GM23338 (cell line): ENCODE measurements around the gene MRPS27. TPM values are rescaled to one million over a fixed set of nuclear protein-coding genes. Genes with fewer than 3 reads are reported as not detected.

Experiments used
- ATAC-seq: fragments of 200-7000 bp; cut with Tn5 transposase; 3 replicates; pipeline ENCODE4 v1.9.1; 2020
- DNase-seq: peaks from one replicate; pipeline ENCODE4 v3.0.0-alpha.2; 2015; ENCODE audit warnings: low spot score
- H2AFZ ChIP-seq: fragments of 200-600 bp; sonication (generic); 2 replicates; pipeline ENCODE4 v1.8.0; 2016; ENCODE audit warnings: antibody characterized with exemption, mild to moderate bottlenecking, moderate library complexity
- H3F3A ChIP-seq: fragments of 200-600 bp; sonication (generic); replicated peaks from 2 replicates; pipeline ENCODE4 v1.8.0; 2017; ENCODE audit warnings: antibody characterized with exemption, mixed run types, low read depth
- H3K27ac ChIP-seq: fragments of 200-600 bp; sonication (generic); 2 replicates; pipeline ENCODE4 v1.6.1; 2016; ENCODE audit warnings: low read depth
- H3K27me3 ChIP-seq: fragments of 200-600 bp; sonication (generic); 2 replicates; pipeline ENCODE4 v1.8.0; 2016; ENCODE audit warnings: mild to moderate bottlenecking, mixed run types, moderate library complexity; ENCODE audit not compliant: insufficient read depth
- H3K36me3 ChIP-seq: fragments of 200-600 bp; sonication (generic); 2 replicates; pipeline ENCODE4 v1.8.0; 2016; ENCODE audit warnings: mild to moderate bottlenecking; ENCODE audit not compliant: insufficient read depth
- H3K4me1 ChIP-seq: fragments of 200-600 bp; sonication (generic); 2 replicates; pipeline ENCODE4 v1.8.0; 2016; ENCODE audit warnings: mild to moderate bottlenecking, moderate library complexity; ENCODE audit not compliant: insufficient read depth
- H3K4me2 ChIP-seq: fragments of 200-600 bp; sonication (generic); 2 replicates; pipeline ENCODE4 v1.7.1; 2017; ENCODE audit warnings: mixed run types
- H3K4me3 ChIP-seq: fragments of 200-600 bp; sonication (generic); 2 replicates; pipeline ENCODE4 v1.6.1; 2016; ENCODE audit warnings: mixed run types
- H3K79me2 ChIP-seq: fragments of 200-600 bp; sonication (generic); replicated peaks from 2 replicates; pipeline ENCODE4 v1.8.0; 2017; ENCODE audit warnings: mild to moderate bottlenecking; ENCODE audit not compliant: insufficient read depth
- H3K9me2 ChIP-seq: fragments of 200-600 bp; sonication (generic); 2 replicates; pipeline ENCODE4 v1.8.0; 2017; ENCODE audit not compliant: insufficient read depth
- H4K20me1 ChIP-seq: fragments of 200-600 bp; sonication (generic); replicated peaks from 2 replicates; pipeline ENCODE4 v1.8.0; 2017; ENCODE audit warnings: mild to moderate bottlenecking; ENCODE audit not compliant: insufficient read depth
- H3K27ac Mint-ChIP-seq: 2 replicates; pipeline ENCODE4 v1.8.0; 2020; ENCODE audit warnings: inconsistent platforms, mild to moderate bottlenecking, moderate library complexity, mixed read lengths
- H3K27me3 Mint-ChIP-seq: 3 replicates; pipeline ENCODE4 v1.8.0; 2022; ENCODE audit warnings: low read depth, mild to moderate bottlenecking, moderate library complexity, mixed read lengths, inconsistent platforms; ENCODE audit not compliant: insufficient read depth, poor library complexity
- H3K36me3 Mint-ChIP-seq: 3 replicates; pipeline ENCODE4 v1.8.0; 2021; ENCODE audit warnings: low read depth, mild to moderate bottlenecking, inconsistent platforms, moderate library complexity, mixed read lengths
- H3K4me1 Mint-ChIP-seq: 3 replicates; pipeline ENCODE4 v1.8.0; 2020; ENCODE audit warnings: mild to moderate bottlenecking, inconsistent platforms, mixed read lengths
- H3K4me3 Mint-ChIP-seq: 3 replicates; pipeline ENCODE4 v1.8.0; 2021; ENCODE audit warnings: moderate library complexity, mild to moderate bottlenecking, inconsistent platforms, mixed read lengths
- H3K9me3 Mint-ChIP-seq: 3 replicates; pipeline ENCODE4 v1.8.0; 2020; ENCODE audit warnings: moderate library complexity, mild to moderate bottlenecking, inconsistent platforms, mixed read lengths
- CREB1 ChIP-seq: fragments of 250-450 bp; sonication (Bioruptor Pico); IDR thresholded peaks from 2 replicates; pipeline ENCODE4 v1.5.0; 2020; ENCODE audit warnings: low read depth, mild to moderate bottlenecking, moderate library complexity
- ETS1 ChIP-seq: IDR thresholded peaks from 2 replicates; pipeline ENCODE4 v1.6.1; 2016; ENCODE audit warnings: antibody characterized with exemption
- EZH2 ChIP-seq: fragments of 200-600 bp; sonication (generic); IDR thresholded peaks from one replicate; pipeline ENCODE4 v1.8.0; 2017; ENCODE audit warnings: antibody characterized with exemption, mild to moderate bottlenecking, low read depth; ENCODE audit not compliant: unreplicated experiment
- EZH2phosphoT487 ChIP-seq: fragments of 200-600 bp; sonication (generic); IDR thresholded peaks from one replicate; pipeline ENCODE4 v1.8.1; 2018; ENCODE audit warnings: antibody characterized with exemption; ENCODE audit not compliant: unreplicated experiment
- JUNB ChIP-seq: IDR thresholded peaks from one replicate; pipeline ENCODE4 v1.6.1; 2016; ENCODE audit warnings: antibody characterized with exemption; ENCODE audit not compliant: unreplicated experiment
- NANOG ChIP-seq: IDR thresholded peaks from 2 replicates; pipeline ENCODE4 v1.6.1; 2016; ENCODE audit warnings: antibody characterized with exemption, borderline replicate concordance
- POLR2AphosphoS5 ChIP-seq: IDR thresholded peaks from 2 replicates; pipeline ENCODE4 v1.6.1; 2016; ENCODE audit warnings: antibody characterized with exemption, low read depth
- REST ChIP-seq: IDR thresholded peaks from one replicate; pipeline ENCODE4 v1.6.1; 2018; ENCODE audit warnings: antibody characterized with exemption; ENCODE audit not compliant: unreplicated experiment
- STAT1 ChIP-seq: IDR thresholded peaks from one replicate; pipeline ENCODE4 v1.6.1; 2016; ENCODE audit warnings: antibody characterized with exemption; ENCODE audit not compliant: unreplicated experiment
- ZNF114 ChIP-seq: fragments of 250-450 bp; sonication (Bioruptor Pico); IDR thresholded peaks from 2 replicates; pipeline ENCODE4 v1.5.0; 2020; ENCODE audit warnings: mild to moderate bottlenecking, moderate library complexity
- ZNF331 ChIP-seq: fragments of 250-450 bp; sonication (Bioruptor Pico); IDR thresholded peaks from 2 replicates; pipeline ENCODE4 v1.5.0; 2020; ENCODE audit warnings: low read depth, mild to moderate bottlenecking, moderate library complexity
- ZNF462 ChIP-seq: fragments of 250-450 bp; sonication (Bioruptor Pico); IDR thresholded peaks from 2 replicates; pipeline ENCODE4 v1.5.0; 2020; ENCODE audit warnings: mild to moderate bottlenecking, moderate library complexity
- polyA plus RNA-seq: library from polyadenylated mRNA; unstranded; fragments of >200 nt; fragmentation: Nextera tagmentation; extraction: Ambion mirVana; gene quantifications from 2 replicates; pipeline ENCODE4 v1.2.1, GENCODE V29; 2016
- total RNA-seq: library from RNA; depleted of rRNA; stranded (reverse); fragments of >200 nt; shearing (Covaris generic); gene quantifications from 2 replicates; pipeline ENCODE4 v1.2.3, GENCODE V29; 2014
- TF ChIP-seq, protein P1 (sequence below), 2 experiments: fragments of 200-600 bp in 1 of 2; sonication (generic) in 1 of 2; conservative IDR thresholded peaks; 2 replicates each; pipeline versions ENCODE4 v1.5.1 to v1.6.1; 2016 to 2017; ENCODE audit warnings: antibody characterized with exemption in 2 of 2, low read depth in 2 of 2, mild to moderate bottlenecking in 2 of 2, moderate library complexity in 1 of 2

Gene MRPS27
- total and polyA plus RNA-seq, 2 experiments from 2014 or later, result 53.2 to 141 TPM

DNA sequence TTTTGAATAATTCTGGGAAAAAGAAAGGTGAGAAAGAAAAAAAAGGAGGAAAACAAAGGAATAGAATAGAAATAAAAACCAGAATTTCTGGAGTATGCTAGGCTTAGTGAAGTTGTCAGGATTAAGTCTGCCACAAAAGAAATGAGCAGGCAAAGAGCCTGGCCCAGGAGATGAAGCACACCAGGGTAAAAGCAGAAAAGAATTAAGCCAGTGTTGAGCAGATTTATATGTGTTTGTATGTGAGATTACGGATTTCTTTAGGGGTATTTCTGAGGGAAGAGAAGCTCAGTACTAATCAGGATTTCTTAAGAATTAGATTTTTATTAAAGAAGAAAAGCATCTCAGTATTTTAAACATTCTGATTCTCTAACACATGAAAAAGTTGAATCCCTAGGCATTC lies 74.5 kb downstream of the MRPS27 start:
- H3K4me1 ChIP-seq, result peaks cover 23% of the 10 kb centered on the region
- no peak for ATAC-seq

More for the DNA sequence above, 74.5 kb downstream of the MRPS27 start:
- Histone ChIP-seq H3K9me2 (no peaks in the 10 kb centered on the region), H3K27ac (peak overlapping the region; percentile 17; the same call in 1 of the 2 replicates), H3K4me3 (no peak overlapping the region), H3K27me3 (no peaks in the 10 kb centered on the region), H4K20me1 (no peaks in the 10 kb centered on the region), H3K4me2 (no peak overlapping the region), H3F3A (no peaks in the 10 kb centered on the region), H3K79me2 (peaks cover 41% of the 10 kb centered on the region), H2AFZ (no peak overlapping the region), H3K36me3 (no peaks in the 10 kb centered on the region)
- Mint-ChIP-seq H3K9me3 (no peaks in the 10 kb centered on the region), H3K36me3 (peaks cover 4% of the 10 kb centered on the region), H3K27me3 (peaks cover 2% of the 10 kb centered on the region), H3K4me3 (no peak overlapping the region), H3K4me1 (peaks cover 70% of the 10 kb centered on the region), H3K27ac (no peak overlapping the region; the same call in 1 of the 2 replicates)
- no peak for TF ChIP-seq ETS1
- TF ChIP-seq EZH2, result no peak
- no peak for TF ChIP-seq NANOG
- TF ChIP-seq EZH2phosphoT487, result no peak
- no peak for TF ChIP-seq CREB1 (CRISPR knock-in tag)
- no peak for TF ChIP-seq ZNF462 (CRISPR knock-in tag)
- no peak for TF ChIP-seq JUNB
- TF ChIP-seq ZNF114 (CRISPR knock-in tag), result no peak
- TF ChIP-seq POLR2AphosphoS5, result no peak
- no peak for TF ChIP-seq REST
- no peak for TF ChIP-seq STAT1
- TF ChIP-seq ZNF331 (CRISPR knock-in tag), result no peak
- TF ChIP-seq, protein P1, sequence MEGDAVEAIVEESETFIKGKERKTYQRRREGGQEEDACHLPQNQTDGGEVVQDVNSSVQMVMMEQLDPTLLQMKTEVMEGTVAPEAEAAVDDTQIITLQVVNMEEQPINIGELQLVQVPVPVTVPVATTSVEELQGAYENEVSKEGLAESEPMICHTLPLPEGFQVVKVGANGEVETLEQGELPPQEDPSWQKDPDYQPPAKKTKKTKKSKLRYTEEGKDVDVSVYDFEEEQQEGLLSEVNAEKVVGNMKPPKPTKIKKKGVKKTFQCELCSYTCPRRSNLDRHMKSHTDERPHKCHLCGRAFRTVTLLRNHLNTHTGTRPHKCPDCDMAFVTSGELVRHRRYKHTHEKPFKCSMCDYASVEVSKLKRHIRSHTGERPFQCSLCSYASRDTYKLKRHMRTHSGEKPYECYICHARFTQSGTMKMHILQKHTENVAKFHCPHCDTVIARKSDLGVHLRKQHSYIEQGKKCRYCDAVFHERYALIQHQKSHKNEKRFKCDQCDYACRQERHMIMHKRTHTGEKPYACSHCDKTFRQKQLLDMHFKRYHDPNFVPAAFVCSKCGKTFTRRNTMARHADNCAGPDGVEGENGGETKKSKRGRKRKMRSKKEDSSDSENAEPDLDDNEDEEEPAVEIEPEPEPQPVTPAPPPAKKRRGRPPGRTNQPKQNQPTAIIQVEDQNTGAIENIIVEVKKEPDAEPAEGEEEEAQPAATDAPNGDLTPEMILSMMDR (conservative IDR thresholded peaks at IDR 0.05; ENCODE audit: low read depth in 2 of 2), result no peak
- no peak for DNase-seq
